ENCODE data around the gene SCN5A.

Gene SCN5A

GRCh38 chr3:38647217-38647970 lies 2.1 kb downstream of the SCN5A start:
- no peak for DNase-seq

- peak; percentile 20 for DNase-seq
These were observed 2.9 kb downstream of the SCN5A start for GRCh38 chr3:38646630-38647029.

- DNase-seq: no peak
These were observed 3.4 kb downstream of the SCN5A start for GRCh38 chr3:38646062-38646461.

GRCh38 chr3:38645601-38646000 lies 3.9 kb downstream of the SCN5A start:
- no peak for DNase-seq

- no peak for DNase-seq
These were observed 4.4 kb downstream of the SCN5A start for GRCh38 chr3:38645076-38645475.

GRCh38 chr3:38644662-38645053 lies 4.8 kb downstream of the SCN5A start:
- no peak for DNase-seq

- no peak for DNase-seq
These were observed 5.3 kb downstream of the SCN5A start for GRCh38 chr3:38644016-38644661.

- no peak for DNase-seq
These were observed 5.9 kb downstream of the SCN5A start for GRCh38 chr3:38643592-38643991.

GRCh38 chr3:38643090-38643489 lies 6.4 kb downstream of the SCN5A start:
- DNase-seq: no peak

GRCh38 chr3:38641461-38642110 lies 7.9 kb downstream of the SCN5A start:
- DNase-seq: no peak

- DNase-seq: no peak
These were observed 8.6 kb downstream of the SCN5A start for GRCh38 chr3:38640661-38641452.

- DNase-seq: no peak
These were observed 11.1 kb downstream of the SCN5A start for GRCh38 chr3:38638354-38638753.

- no peak for DNase-seq
These were observed 11.6 kb downstream of the SCN5A start for GRCh38 chr3:38637906-38638305.

- no peak for DNase-seq
These were observed 12.6 kb downstream of the SCN5A start for GRCh38 chr3:38636881-38637280.

- no peak for DNase-seq
These were observed 13.0 kb downstream of the SCN5A start for GRCh38 chr3:38636464-38636863.

- no peak for DNase-seq
These were observed 15.4 kb downstream of the SCN5A start for GRCh38 chr3:38634111-38634510.

- no peak for DNase-seq
These were observed 16.5 kb downstream of the SCN5A start for GRCh38 chr3:38632989-38633388.

GRCh38 chr3:38630606-38631005 lies 18.9 kb downstream of the SCN5A start:
- no peak for DNase-seq

- DNase-seq: no peak
These were observed 19.4 kb downstream of the SCN5A start for GRCh38 chr3:38630070-38630469.

GRCh38 chr3:38628835-38629234 lies 20.7 kb downstream of the SCN5A start:
- DNase-seq: no peak

- no peak for DNase-seq
These were observed 21.5 kb downstream of the SCN5A start for GRCh38 chr3:38627956-38628355.

- DNase-seq: no peak
These were observed 23.3 kb downstream of the SCN5A start for GRCh38 chr3:38626171-38626570.

- DNase-seq: no peak
These were observed 25.9 kb downstream of the SCN5A start for GRCh38 chr3:38623539-38623938.

Measured in CD4-positive, alpha-beta T cell treated with Interleukin-12 subunit alpha and Interleukin-12 subunit beta, for 1 hour (primary cell).